Bone marrow (tissue), 2 donors: Measurements from ENCODE around the gene RXRB.
"Not testable (repeated sequence)": the region's sequence is repeated elsewhere in the genome, so short reads cannot be mapped to it uniquely, and the experiment has no call there.

Experiments
- DNase-seq, 2 donors: peaks; one replicate each; lab custom pipeline; 2025; lab: John Stamatoyannopoulos, UW

RXRB gene

GRCh38 chr6:33200219-33201146 lies at the start of gene RXRB, which contains the start of gene SLC39A7:
Gene RXRB, minus strand, starts transcription at chr6:33200665. Its CDS starts 189 bp downstream, at chr6:33200476.
Gene SLC39A7, plus strand, starts transcription at chr6:33200867. Its CDS starts 379 bp downstream, at chr6:33201246.
- DNase-seq = peak; percentile 87 to 98

GRCh38 chr6:33249732-33250630 lies 49.5 kb upstream of the RXRB start:
- DNase-seq = no peak

DNA sequence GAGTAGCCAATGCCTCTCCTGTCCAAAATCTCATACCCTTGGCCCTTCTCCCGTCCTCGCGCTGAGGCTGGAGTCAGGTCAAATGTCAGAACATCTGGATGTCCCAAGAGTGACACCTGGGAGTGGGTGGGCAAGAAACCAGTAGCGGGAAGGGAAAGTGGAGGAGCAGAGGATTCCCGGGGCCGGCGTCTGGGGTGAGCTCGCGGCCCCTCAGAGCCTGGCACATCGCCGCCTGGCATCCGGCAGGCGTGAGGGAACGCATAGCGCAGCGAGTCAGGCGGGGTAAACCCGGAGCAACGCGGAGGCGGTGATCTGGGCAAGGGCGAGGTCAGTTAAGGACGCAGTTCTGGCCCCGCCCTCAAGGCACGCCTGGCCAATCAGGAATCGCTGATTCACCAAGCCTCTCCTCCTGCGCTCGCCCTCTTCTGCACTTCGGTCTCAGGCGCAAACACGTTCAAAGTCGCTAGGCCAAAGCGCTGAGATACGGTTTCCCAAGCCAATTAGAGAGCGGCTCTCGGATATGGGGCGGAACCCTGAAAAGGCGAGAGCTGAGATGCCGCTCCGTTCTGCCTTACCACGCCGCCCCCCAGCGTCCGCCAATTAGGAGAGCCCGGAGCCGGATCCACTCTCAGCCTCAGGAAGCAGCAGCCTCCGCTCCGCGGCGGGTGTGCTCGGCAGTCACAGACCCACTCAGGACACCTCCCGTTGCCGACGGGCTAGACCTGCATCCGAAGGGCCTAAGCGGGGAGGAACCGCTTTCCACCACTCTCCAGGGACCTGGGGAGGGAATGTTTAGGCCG lies 48.7 kb upstream of the RXRB start:
- peak; percentile 95 to 98 for DNase-seq

DNA sequence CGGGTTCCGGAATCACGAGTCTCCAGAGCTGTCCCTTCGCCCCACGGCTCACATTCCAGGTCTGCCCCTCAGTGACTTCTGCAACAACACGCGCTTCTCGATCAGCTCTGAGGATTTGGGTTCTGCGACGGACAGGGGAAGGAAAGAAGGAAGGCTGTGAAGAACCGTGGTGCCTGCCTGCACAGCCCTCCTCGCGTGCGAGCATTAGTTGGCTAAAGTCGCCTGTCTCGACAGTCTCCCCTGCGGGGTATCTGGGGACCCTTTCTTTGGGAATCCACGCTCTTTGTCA lies 48.1 kb upstream of the RXRB start:
- no peak for DNase-seq

GRCh38 chr6:33247977-33248642 lies 47.6 kb upstream of the RXRB start:
- DNase-seq = peak; percentile 66 to 83

DNA sequence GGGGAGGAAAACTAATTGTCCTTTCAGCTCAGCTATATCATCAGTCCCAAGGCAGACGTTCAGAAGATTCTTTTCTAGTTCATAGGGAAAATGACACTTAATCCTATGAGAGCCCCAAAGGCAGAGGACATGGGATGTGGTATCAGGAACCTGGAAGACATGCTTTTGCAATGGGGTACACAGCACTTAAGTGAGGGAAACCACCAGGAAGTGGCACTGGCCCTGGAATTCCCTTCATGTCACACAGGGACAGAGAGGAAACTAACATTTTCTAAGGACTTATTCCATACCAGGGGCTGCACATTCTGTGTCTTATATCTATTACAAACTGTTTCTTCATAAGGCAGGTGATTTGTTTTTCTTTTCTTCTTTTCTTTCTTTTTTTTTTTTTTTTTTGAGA lies 43.0 kb upstream of the RXRB start:
- no peak for DNase-seq

DNA sequence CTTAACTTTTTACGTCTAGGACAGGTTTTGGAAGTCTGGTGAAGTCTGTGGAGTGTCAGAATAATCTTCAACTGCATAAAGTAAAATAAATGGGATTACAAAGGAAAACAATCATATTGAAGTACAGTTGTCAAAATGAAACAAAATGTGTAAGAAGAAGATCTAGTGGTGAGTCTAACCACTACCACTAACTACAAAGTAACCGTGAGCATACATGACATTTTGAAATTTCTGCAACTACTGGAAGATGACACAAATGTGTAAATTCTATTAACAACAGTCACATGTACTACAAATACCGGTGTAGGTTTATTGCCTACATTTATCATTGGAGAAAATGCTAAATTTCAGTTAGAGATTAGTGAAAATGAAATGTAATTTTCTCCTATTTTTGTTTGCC lies 41.5 kb upstream of the RXRB start:
- DNase-seq = no peak

DNA sequence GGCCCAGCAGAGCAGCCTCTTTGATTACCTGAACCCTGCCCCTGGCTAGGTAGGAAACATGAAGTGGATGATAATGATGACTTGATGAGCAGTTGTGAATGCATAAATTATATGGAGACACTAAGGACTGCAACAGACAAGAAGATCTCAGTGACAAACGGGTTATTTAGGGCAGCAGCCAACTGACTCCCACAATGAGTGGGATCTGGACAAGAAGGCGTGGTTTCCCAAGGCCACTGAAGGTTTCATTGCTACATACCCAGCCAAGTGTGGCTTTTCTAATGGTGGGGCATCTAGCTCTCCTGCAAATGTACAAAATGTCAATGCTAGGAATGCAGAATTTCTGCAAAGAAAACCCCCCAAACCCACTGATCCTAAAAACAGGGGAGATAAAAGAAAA lies 37.3 kb upstream of the RXRB start:
- DNase-seq = no peak

- no peak for DNase-seq
Measured at GRCh38 chr6:33236852-33237251, 36.4 kb upstream of the RXRB start.

- DNase-seq = no peak
Measured at GRCh38 chr6:33236328-33236727, 35.9 kb upstream of the RXRB start.

DNA sequence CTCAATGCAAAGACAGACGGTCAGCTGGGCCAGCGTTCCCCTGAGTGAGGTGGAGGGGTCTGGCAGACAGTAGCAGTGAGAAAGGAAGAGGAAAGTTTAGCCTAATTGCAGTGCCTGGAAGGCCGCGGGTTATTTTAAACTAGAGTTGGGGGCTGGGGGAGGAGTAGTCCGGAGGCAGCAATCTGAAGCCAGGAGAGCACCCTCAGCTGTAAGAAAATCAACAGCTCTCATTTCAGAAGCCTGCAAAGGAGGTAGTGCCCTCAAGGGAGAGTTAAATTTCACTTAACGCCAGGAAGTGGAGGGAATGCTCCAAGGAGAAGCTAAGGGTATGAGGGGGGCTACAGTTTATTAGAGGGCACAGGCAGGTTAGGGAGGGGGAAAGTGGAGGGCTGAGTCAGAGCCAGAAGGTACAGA lies 34.8 kb upstream of the RXRB start:
- DNase-seq = no peak

GRCh38 chr6:33226503-33227120 lies 26.1 kb upstream of the RXRB start:
- DNase-seq = not testable (repeated sequence)

DNA sequence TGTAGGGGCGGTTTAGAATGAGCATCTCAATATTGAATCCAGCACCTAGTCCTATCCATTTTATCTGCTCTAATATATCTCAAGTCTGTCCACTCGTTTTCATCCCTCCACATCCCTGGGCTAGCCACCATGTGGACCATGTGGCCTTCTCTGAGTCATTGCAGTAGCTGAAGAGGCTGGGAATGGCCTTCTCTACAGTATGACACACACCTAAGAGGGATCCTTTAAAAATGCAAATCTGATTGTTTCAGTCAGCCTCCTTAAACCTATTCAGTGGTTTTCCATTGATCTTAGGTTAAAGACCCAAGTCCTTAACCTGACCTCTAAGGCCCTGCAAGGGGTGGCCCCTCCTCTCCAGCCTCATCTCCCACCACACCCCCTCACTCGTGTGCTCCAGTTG lies 17.2 kb upstream of the RXRB start:
- no peak for DNase-seq

GRCh38 chr6:33217246-33217645 lies 16.8 kb upstream of the RXRB start:
- DNase-seq = no peak

GRCh38 chr6:33216117-33216649 lies 15.7 kb upstream of the RXRB start:
- no peak for DNase-seq

DNA sequence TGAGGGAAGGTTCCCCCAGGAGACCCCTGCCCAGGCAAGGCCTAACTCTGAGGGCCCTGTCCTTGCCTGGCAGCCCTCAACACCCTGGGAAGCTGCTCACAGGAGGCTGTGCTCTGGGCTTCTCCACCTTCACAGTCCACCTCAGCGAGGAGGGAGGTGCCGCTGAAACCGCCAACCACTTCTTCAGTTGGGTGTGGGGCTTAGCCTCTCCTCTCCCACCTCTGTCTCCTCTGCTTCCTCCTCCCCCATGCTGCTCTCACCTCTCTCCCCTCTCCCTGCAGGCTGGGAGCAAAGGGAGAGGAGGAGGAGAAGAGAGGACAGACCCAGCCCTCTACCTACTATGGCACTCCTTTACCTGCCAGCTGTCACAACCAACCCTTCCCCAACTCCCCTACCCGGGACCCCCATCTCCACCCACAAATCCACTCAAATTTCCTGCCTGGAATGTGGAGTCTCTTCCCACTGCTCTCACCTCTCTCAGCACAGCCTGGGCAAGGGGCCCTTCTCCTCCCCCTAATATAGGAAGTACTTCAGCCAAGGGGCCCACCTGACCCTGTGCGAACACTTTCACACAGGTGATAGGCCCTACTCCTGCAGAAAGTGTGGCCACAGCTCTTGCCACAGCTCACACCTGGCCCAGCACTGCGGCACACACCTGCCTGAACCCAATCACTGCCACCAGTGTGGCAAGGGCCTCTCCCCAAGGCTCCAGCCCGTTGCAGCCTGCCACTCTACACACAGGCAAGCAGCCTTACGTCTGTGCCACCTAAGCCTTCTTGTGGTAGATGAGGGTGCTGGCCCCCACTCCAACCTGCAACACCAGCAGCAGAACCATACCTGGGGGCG lies 15.0 kb upstream of the RXRB start:
- no peak for DNase-seq

GRCh38 chr6:33213989-33214335 lies 13.5 kb upstream of the RXRB start:
- no peak for DNase-seq

DNA sequence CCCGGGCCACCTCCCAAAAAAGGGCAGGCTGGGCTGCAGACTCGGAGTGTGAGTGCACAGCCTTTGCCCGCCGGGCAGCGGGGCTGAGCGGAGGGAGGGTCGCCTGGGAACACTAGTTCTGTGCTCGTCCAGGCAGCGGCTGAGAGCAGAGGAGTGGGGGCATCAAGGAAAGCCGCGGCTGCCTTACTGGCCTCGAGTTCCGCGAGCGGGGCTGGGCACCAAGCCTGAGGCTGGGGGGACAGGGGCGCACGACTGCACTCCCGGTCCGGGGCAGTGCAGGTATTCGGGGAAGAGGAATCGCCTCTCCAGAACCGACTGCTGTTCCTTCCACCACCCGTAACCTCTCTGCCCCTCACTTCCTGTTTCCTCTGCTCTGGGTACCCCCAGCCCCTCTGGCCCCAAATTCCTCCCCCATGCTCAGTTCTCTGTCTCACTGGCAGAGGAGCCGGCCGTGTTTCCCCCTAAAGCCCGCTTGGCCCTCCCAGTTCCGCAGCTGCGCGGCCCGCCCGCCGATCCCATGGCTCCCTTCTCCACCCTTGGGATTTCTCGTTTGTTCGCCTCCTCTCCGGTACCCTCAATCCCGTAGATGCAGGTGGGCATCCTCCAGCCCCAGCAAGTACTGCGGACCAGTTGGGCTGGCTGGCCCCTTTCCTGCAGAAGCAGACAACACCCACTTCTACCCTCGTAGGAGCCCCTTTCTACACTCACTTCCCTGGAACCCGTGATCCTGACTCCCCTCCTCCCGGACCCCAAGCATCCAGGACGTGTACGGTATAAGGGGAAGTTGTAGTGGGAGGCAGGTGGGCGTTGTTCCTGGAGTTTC lies 12.9 kb upstream of the RXRB start:
- DNase-seq = peak in 1 of 2 donors; percentile 70

- DNase-seq = no peak
Measured at GRCh38 chr6:33212857-33213165, 12.3 kb upstream of the RXRB start.
